CD4-positive, alpha-beta T cell treated with Interferon alpha-2 for 1 hour (primary cell): ENCODE measurements around the gene GOLPH3L.
A peak's percentile ranks its signal among the peaks of the same experiment; 100 is the strongest.
"Not testable (repeated sequence)": the region's sequence is repeated elsewhere in the genome, so short reads cannot be mapped to it uniquely, and the experiment has no call there.

Experiments
- DNase-seq, 2 donors: peaks; one replicate each; pipeline ENCODE4 v3.0.0-alpha.2; 2020 to 2022

The GOLPH3L gene

GRCh38 chr1:150696995-150697927 is at the start of gene GOLPH3L:
Gene GOLPH3L (minus strand): TSS chr1:150697154. CDS start chr1:150694838, 2,316 bp downstream.
- peak; percentile 92 to 96 for DNase-seq

GRCh38 chr1:150730130-150730721 is 33.3 kb upstream of the GOLPH3L start:
- DNase-seq, result no peak

- no peak for DNase-seq
Observed at GRCh38 chr1:150724336-150724735, 27.4 kb upstream of the GOLPH3L start.

GRCh38 chr1:150720703-150721102 is 23.7 kb upstream of the GOLPH3L start, which contains the start of gene HORMAD1:
Gene HORMAD1 (minus strand): TSS chr1:150720895. CDS start chr1:150719505, 1,390 bp downstream.
- no peak for DNase-seq

GRCh38 chr1:150720098-150720497 is 23.1 kb upstream of the GOLPH3L start:
- DNase-seq, result no peak

- DNase-seq, result no peak
Observed at GRCh38 chr1:150718225-150718891, 21.4 kb upstream of the GOLPH3L start.

- DNase-seq, result not testable (repeated sequence)
Observed at GRCh38 chr1:150709031-150709430, 12.1 kb upstream of the GOLPH3L start.

GRCh38 chr1:150708595-150708994 is 11.6 kb upstream of the GOLPH3L start:
- DNase-seq, result no peak

GRCh38 chr1:150706091-150706490 is 9.1 kb upstream of the GOLPH3L start:
- DNase-seq, result no peak

GRCh38 chr1:150703427-150703826 is 6.5 kb upstream of the GOLPH3L start:
- no peak for DNase-seq

- peak in 1 of 2 donors; percentile 11 for DNase-seq
Observed at GRCh38 chr1:150696590-150696989, 364 bp downstream of the GOLPH3L start.

GRCh38 chr1:150696162-150696561 is 792 bp downstream of the GOLPH3L start:
- no peak for DNase-seq

- DNase-seq, result no peak
Observed at GRCh38 chr1:150695561-150695960, 1.4 kb downstream of the GOLPH3L start.

GRCh38 chr1:150692720-150693119 is 4.2 kb downstream of the GOLPH3L start:
- no peak for DNase-seq

GRCh38 chr1:150688763-150689162 is 8.2 kb downstream of the GOLPH3L start:
- no peak for DNase-seq

GRCh38 chr1:150686275-150686674 is 10.7 kb downstream of the GOLPH3L start:
- DNase-seq, result no peak

GRCh38 chr1:150683914-150684313 is 13.0 kb downstream of the GOLPH3L start:
- DNase-seq, result peak in 1 of 2 donors; percentile 22

- no peak for DNase-seq
Observed at GRCh38 chr1:150678988-150679387, 18.0 kb downstream of the GOLPH3L start.

GRCh38 chr1:150674881-150675280 is 22.1 kb downstream of the GOLPH3L start:
- no peak for DNase-seq

GRCh38 chr1:150663321-150663720 is 33.6 kb downstream of the GOLPH3L start:
- no peak for DNase-seq

- no peak for DNase-seq
Observed at GRCh38 chr1:150662811-150663210, 34.1 kb downstream of the GOLPH3L start.

- no peak for DNase-seq
Observed at GRCh38 chr1:150661156-150661555, 35.8 kb downstream of the GOLPH3L start.

- no peak for DNase-seq
Observed at GRCh38 chr1:150660584-150660983, 36.4 kb downstream of the GOLPH3L start.
